Measurements from ENCODE around the gene FBLL1. TPM values are rescaled to one million over a fixed set of nuclear protein-coding genes. Genes with fewer than 3 reads are reported as not detected.
A peak's percentile ranks its signal among the peaks of the same experiment; 100 is the strongest.

The FBLL1 gene
- total RNA-seq = 0.80 TPM in 1 of 2 replicates, not detected in the other

DNA sequence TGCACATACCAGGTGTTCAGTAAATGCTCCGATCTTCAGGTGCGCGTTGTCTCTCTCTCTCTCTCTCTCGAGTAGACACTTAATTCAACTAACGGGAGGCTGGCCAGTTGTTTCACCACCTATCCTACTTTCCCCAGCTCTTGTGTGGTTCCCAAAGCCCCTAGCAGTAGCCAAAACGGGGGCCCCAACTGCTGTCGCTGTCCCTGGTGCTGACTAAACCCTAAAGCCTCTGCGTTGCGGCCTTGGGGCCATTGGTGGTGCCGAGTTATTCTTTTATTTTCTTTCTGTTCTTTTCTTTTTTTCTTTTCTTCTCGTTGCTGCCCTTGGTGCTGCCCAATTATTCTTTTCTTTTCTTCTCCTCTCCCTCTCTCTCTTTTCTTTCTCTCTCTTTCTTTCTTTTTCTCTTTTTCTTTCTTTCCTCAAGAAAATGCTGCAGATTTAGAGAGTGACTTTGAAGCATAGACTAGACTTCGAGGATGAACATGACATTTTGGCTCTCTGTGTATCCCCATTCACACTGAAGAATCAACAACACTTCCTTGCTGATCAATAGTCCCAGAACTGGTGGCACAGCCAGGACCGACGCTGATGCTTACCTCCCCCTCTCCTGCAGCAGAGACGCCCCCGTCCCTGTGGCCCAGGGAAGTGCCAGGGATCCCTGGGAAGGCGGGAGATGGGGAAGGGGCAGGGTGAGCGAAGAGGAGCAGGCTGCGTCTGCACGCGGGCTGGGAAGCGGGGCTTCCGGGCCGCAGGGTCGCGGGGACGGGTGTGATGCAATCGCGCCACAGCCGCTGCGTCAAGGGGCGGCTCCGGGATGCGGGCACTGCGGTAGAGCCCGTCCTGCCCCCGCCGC lies at the start of gene FBLL1:
Gene FBLL1, plus strand, starts transcription at position 785 of the 853 bp plus-strand sequence. CDS start 200 bp downstream, outside the sequence.
- no peak for DNase-seq (ENCODE audit: low read depth)
- TF ChIP-seq, protein P1, sequence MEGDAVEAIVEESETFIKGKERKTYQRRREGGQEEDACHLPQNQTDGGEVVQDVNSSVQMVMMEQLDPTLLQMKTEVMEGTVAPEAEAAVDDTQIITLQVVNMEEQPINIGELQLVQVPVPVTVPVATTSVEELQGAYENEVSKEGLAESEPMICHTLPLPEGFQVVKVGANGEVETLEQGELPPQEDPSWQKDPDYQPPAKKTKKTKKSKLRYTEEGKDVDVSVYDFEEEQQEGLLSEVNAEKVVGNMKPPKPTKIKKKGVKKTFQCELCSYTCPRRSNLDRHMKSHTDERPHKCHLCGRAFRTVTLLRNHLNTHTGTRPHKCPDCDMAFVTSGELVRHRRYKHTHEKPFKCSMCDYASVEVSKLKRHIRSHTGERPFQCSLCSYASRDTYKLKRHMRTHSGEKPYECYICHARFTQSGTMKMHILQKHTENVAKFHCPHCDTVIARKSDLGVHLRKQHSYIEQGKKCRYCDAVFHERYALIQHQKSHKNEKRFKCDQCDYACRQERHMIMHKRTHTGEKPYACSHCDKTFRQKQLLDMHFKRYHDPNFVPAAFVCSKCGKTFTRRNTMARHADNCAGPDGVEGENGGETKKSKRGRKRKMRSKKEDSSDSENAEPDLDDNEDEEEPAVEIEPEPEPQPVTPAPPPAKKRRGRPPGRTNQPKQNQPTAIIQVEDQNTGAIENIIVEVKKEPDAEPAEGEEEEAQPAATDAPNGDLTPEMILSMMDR (conservative IDR thresholded peaks at IDR 0.05; ENCODE audit: low read depth, low read length) = no peak
- peak within 1 kb of the TSS; percentile 22 for H3K4me3 ChIP-seq (ENCODE audit: low read depth, low read length)

DNA sequence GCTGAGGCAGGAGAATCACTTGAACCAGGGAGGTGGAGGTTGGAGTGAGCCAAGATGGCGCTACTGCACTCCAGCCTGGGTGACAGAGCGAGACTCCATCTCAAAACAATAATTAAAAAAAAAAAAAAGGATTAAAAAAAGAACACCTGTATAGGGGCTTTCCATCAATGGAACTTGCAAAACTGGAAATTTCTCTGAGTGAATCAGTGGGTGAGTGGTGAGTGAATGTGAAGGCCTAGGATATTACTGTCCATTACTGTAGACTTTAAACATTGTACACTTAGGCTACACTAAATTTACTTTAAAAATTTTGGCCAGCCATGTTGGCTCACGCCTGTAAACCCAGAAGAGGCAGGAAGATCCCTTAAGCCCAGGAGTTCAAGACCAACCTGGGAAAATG lies 48.5 kb upstream of the FBLL1 start:
- DNase-seq (ENCODE audit: low read depth) = no peak
- no peak overlapping the region for H3K4me3 ChIP-seq (ENCODE audit: low read depth, low read length)
- TF ChIP-seq, protein P1 (conservative IDR thresholded peaks at IDR 0.05; ENCODE audit: low read depth, low read length) = no peak

DNA sequence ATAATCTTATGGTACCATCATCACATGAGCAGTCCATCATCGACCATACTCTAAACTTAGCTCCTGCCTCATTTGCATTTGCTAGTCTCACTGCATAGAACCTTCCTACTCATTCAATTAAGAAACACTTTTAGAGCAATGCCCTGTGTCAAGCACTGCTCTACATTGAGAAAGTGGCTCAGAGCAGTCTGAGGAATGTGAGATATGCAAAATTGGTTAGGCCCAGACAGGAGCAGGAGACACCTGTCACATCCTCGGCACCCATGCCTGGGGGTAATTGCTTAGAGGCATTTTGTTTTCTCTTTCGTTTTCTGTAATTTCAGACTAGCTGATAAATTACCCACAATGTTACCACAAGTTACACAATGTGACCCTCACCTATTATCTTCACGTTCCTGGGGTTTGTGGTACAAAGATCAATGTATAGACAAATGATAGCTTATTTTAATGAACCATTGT lies 47.7 kb upstream of the FBLL1 start:
- H3K4me3 ChIP-seq (ENCODE audit: low read depth, low read length) = no peak overlapping the region
- DNase-seq (ENCODE audit: low read depth) = no peak
- TF ChIP-seq, protein P1 (conservative IDR thresholded peaks at IDR 0.05; ENCODE audit: low read depth, low read length) = no peak

DNA sequence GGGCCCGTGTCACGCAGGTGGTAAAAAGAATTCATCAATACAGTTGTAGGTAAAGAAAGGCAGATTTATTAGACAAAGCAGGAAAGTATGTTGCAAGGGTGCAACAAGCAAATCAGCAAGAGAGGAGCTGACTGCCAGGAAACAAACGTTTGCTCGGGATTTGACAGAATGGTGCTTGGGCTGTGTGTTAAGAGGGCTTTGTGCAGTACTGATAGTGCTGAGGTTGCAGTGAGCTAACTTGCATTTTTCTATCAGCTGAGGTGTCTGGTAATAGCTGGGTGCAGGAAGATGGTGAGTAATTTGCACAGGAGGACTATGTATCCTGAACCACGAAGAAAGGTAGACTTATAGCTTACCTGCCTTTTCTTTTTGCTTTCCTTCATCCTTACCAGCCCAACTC lies 46.7 kb upstream of the FBLL1 start:
- TF ChIP-seq, protein P1 (conservative IDR thresholded peaks at IDR 0.05; ENCODE audit: low read depth, low read length) = no peak
- no peak for DNase-seq (ENCODE audit: low read depth)
- H3K4me3 ChIP-seq (ENCODE audit: low read depth, low read length) = no peak overlapping the region

DNA sequence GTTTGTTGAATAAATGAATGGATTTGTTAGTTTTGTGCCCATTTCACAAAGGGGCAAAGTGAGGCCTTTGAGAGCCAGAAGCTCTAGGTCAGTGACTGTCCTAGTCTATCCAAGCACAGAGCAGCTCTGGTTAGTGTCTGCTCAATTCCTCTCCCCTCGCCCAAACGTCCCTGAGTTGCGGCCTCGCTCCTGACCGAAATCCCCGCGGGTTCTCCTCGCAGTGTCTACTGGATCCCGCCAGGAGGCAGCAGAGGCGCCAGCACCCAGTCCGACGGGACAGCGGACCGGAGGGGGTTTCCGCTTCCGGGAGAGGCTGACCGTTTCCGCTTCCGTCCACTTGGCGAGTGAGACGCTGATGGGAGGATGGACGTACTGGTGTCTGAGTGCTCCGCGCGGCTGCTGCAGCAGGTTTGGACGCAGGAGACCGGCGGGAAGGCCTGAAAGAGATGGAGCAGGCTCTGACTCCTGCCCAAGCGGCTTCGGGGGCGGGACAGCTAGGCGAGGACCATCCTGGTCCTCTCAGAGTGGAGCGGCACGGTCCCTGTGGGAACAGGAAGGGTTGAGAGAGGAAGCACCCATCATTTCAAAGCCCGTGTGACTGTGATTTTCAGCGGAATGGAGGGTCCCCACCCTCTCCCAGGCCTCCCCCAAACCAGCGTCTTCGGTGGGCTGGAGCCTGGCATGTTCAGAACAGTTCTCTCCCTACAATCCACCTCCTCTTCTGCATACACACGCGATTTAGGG lies 42.8 kb upstream of the FBLL1 start, which contains the start of gene RARS1:
Gene RARS1, plus strand, starts transcription at position 336 of the 744 bp plus-strand sequence. Its CDS starts 28 bp downstream, at position 364.
- peak; percentile 50 for DNase-seq (ENCODE audit: low read depth)
- TF ChIP-seq, protein P1 (conservative IDR thresholded peaks at IDR 0.05; ENCODE audit: low read depth, low read length) = peak; percentile 91
- peak within 1 kb of the TSS; percentile 74 for H3K4me3 ChIP-seq (ENCODE audit: low read depth, low read length)

DNA sequence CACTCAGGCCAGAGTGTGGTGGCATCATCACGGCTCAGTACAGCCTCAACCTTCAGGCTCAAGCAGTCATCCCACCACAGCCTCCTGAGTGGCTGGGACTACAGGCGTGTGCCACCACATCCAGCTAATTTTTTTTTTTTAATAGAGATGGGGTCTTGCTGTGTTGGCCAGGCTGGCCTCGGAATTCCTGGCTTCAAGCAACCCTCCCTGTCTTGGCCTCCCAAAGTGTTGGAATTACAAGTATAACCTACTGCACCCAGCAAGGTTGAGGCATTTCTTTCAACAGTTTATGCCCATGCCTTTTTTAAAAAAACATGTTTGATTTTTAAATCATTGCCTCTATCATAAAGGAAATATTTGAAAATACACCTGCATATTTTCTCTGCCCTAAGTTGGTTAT lies 40.0 kb upstream of the FBLL1 start:
- no peak overlapping the region for H3K4me3 ChIP-seq (ENCODE audit: low read depth, low read length)
- TF ChIP-seq, protein P1 (conservative IDR thresholded peaks at IDR 0.05; ENCODE audit: low read depth, low read length) = no peak
- no peak for DNase-seq (ENCODE audit: low read depth)
